ENCODE data around the gene PLD5.

The PLD5 gene

GRCh38 chr1:242534753-242535152 lies 10.3 kb upstream of the PLD5 start:
- Histone ChIP-seq H3K27ac (ENCODE audit: low read depth, low read length) (no peak overlapping the region), H3K4me2 (ENCODE audit: low read length) (no peak overlapping the region), H3K79me1 (ENCODE audit: low read length) (peaks cover 2% of the 10 kb centered on the region), H2BK12ac (ENCODE audit: low read length) (no peak overlapping the region), H4K12ac (ENCODE audit: low read depth, low read length) (no peak overlapping the region), H3K4me1 (ENCODE audit: control insufficient read depth in 1 of 2, insufficient read depth in 2 of 2, low read length in 2 of 2) (peaks cover 0 to 3% of the 10 kb centered on the region in 2 experiments), H2AFZ (ENCODE audit: insufficient read depth, low read length, poor library complexity) (no peak overlapping the region), H3K4ac (ENCODE audit: low read depth, low read length) (no peak overlapping the region), H3K9me3 (ENCODE audit: insufficient read depth, low read depth, low read length) (no peaks in the 10 kb centered on the region), H3K79me2 (ENCODE audit: control insufficient read depth, insufficient read depth, low read length, poor library complexity) (no peaks in the 10 kb centered on the region), H3K27me3 (ENCODE audit: insufficient read depth, low read length) (no peaks in the 10 kb centered on the region), H4K91ac (ENCODE audit: low read depth, low read length) (no peak overlapping the region), H3K36me3 (ENCODE audit: control insufficient read depth in 1 of 2, insufficient read depth in 2 of 2, low read length in 2 of 2) (no peaks in the 10 kb centered on the region), H2BK120ac (ENCODE audit: insufficient read depth, low read length, poor library complexity) (no peak overlapping the region), H2BK5ac (ENCODE audit: low read depth, low read length, poor library complexity) (no peak overlapping the region), H3K23ac (ENCODE audit: low read length) (no peak overlapping the region), H3K18ac (ENCODE audit: low read length) (no peak overlapping the region), H3K14ac (ENCODE audit: low read length) (no peak overlapping the region), H3K9ac (ENCODE audit: low read length) (no peak overlapping the region), H3K4me3 (ENCODE audit: low read depth, low read length) (no peak overlapping the region), H4K8ac (ENCODE audit: low read depth, low read length) (no peak overlapping the region), H2AK5ac (ENCODE audit: low read length) (no peak overlapping the region)
- WGBS (ENCODE audit: extremely low coverage, insufficient coverage, insufficient read length) = no CpG with 5 or more reads among the region's 1 CpG
- DNase-seq = peak; percentile 29 to 83

DNA sequence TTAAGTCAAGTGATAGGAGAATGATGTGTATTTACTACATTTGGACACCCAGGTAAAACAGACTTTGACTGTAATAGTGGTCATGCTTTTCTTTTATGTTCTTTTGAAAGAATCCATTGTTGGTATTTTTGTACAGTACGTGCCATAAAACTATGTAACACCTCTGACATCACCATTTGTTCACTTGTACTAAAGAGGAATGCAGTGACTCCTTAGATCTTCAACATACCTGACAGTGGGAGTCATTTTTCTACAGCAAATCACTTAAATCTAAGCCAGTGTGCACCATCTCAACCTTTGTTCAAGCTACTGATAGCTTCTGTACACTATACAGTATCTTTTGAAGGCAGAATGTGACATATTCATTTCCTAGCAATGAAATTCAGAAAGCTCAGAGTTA lies 6.3 kb upstream of the PLD5 start:
- H3K14ac ChIP-seq (ENCODE audit: low read length) = no peak overlapping the region
- no peak overlapping the region for H3K4me2 ChIP-seq (ENCODE audit: low read length)
- peaks cover 0 to 2% of the 10 kb centered on the region in 2 experiments for H3K36me3 ChIP-seq (ENCODE audit: control insufficient read depth in 1 of 2, insufficient read depth in 2 of 2, low read length in 2 of 2)
- no peaks in the 10 kb centered on the region for H3K27me3 ChIP-seq (ENCODE audit: insufficient read depth, low read length)
- H2BK12ac ChIP-seq (ENCODE audit: low read length) = no peak overlapping the region
- H3K9me3 ChIP-seq (ENCODE audit: insufficient read depth, low read depth, low read length) = peaks cover 2% of the 10 kb centered on the region
- H3K27ac ChIP-seq (ENCODE audit: low read depth, low read length) = peak overlapping the region; percentile 36
- no peak overlapping the region for H3K4ac ChIP-seq (ENCODE audit: low read depth, low read length)
- peaks cover 3% of the 10 kb centered on the region for H3K79me1 ChIP-seq (ENCODE audit: low read length)
- peak; percentile 33 to 89 for DNase-seq
- no CpG with 5 or more reads among the region's 1 CpG for WGBS (ENCODE audit: extremely low coverage, insufficient coverage, insufficient read length)
- no peak overlapping the region for H3K23ac ChIP-seq (ENCODE audit: low read length)
- H3K4me3 ChIP-seq (ENCODE audit: low read depth, low read length) = no peak overlapping the region
- H3K9ac ChIP-seq (ENCODE audit: low read length) = no peak overlapping the region
- H4K12ac ChIP-seq (ENCODE audit: low read depth, low read length) = no peak overlapping the region
- no peak overlapping the region for H2AFZ ChIP-seq (ENCODE audit: insufficient read depth, low read length, poor library complexity)
- H3K4me1 ChIP-seq (ENCODE audit: control insufficient read depth in 1 of 2, insufficient read depth in 2 of 2, low read length in 2 of 2) = peaks cover 3% of the 10 kb centered on the region in 2 experiments
- no peak overlapping the region for H3K18ac ChIP-seq (ENCODE audit: low read length)
- no peak overlapping the region for H4K8ac ChIP-seq (ENCODE audit: low read depth, low read length)
- no peaks in the 10 kb centered on the region for H3K79me2 ChIP-seq (ENCODE audit: control insufficient read depth, insufficient read depth, low read length, poor library complexity)
- H2AK5ac ChIP-seq (ENCODE audit: low read length) = no peak overlapping the region
- no peak overlapping the region for H2BK5ac ChIP-seq (ENCODE audit: low read depth, low read length, poor library complexity)
- H4K91ac ChIP-seq (ENCODE audit: low read depth, low read length) = no peak overlapping the region
- H2BK120ac ChIP-seq (ENCODE audit: insufficient read depth, low read length, poor library complexity) = no peak overlapping the region

DNA sequence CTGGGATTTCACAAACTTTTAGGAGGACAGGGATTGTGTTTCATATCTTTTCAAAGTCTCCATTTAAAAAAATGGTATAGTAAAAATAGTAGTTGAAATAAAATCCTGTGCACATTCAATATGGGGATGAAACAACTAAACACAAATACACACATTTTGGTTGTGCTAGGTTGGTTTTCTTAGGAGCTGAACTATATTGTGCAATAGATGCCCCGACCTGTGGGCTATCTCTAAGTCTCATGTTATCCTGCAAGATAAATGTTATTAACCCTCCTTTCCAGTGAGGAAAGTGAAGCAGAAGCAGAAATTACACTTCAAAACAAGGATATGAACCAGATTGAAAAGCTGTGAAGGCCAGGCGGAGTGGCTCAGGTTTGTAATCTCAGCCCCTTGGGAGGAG lies 1.3 kb upstream of the PLD5 start:
- Histone ChIP-seq H3K18ac (ENCODE audit: low read length) (no peak overlapping the region), H2AFZ (ENCODE audit: insufficient read depth, low read length, poor library complexity) (no peak overlapping the region), H3K4me1 (ENCODE audit: control insufficient read depth in 1 of 2, insufficient read depth in 2 of 2, low read length in 2 of 2) (peaks cover 10 to 11% of the 10 kb centered on the region in 2 experiments), H3K14ac (ENCODE audit: low read length) (no peak overlapping the region), H2BK5ac (ENCODE audit: low read depth, low read length, poor library complexity) (peak overlapping the region; percentile 37), H3K4ac (ENCODE audit: low read depth, low read length) (no peak overlapping the region), H3K36me3 (ENCODE audit: control insufficient read depth in 1 of 2, insufficient read depth in 2 of 2, low read length in 2 of 2) (peaks cover 0 to 2% of the 10 kb centered on the region in 2 experiments), H3K27ac (ENCODE audit: low read depth, low read length) (no peak overlapping the region), H3K27me3 (ENCODE audit: insufficient read depth, low read length) (peaks cover 5% of the 10 kb centered on the region), H3K23ac (ENCODE audit: low read length) (no peak overlapping the region), H3K79me1 (ENCODE audit: low read length) (peaks cover 12% of the 10 kb centered on the region), H4K8ac (ENCODE audit: low read depth, low read length) (no peak overlapping the region), H2BK120ac (ENCODE audit: insufficient read depth, low read length, poor library complexity) (no peak overlapping the region), H3K9me3 (ENCODE audit: insufficient read depth, low read depth, low read length) (peaks cover 2% of the 10 kb centered on the region), H4K12ac (ENCODE audit: low read depth, low read length) (no peak overlapping the region), H3K9ac (ENCODE audit: low read length) (no peak overlapping the region), H3K4me3 (ENCODE audit: low read depth, low read length) (no peak overlapping the region), H3K79me2 (ENCODE audit: control insufficient read depth, insufficient read depth, low read length, poor library complexity) (peaks cover 12% of the 10 kb centered on the region), H2AK5ac (ENCODE audit: low read length) (no peak overlapping the region), H2BK12ac (ENCODE audit: low read length) (no peak overlapping the region), H4K91ac (ENCODE audit: low read depth, low read length) (no peak overlapping the region), H3K4me2 (ENCODE audit: low read length) (no peak overlapping the region)
- WGBS (ENCODE audit: extremely low coverage, insufficient coverage, insufficient read length) = no CpG with 5 or more reads among the region's 2 CpGs
- no peak for DNase-seq

DNA sequence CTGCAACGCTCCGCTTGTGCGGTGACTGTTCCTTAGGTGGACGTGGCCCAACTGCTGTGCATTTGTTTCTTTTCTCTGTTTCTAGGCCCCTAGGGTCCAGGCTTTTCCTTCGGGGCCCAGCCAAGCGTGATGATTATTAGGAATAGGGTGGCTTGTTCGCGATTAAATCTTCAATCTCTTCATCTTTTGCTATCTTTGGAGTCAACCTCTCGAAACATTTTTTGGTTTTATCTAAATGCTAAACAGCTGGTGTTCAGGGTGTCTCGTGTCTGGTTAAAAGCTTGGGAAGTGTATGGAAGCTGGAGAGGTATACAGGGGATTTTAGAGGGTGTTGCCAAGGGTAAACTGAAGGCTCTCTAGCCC lies 844 bp upstream of the PLD5 start:
- peak overlapping the region; percentile 47 for H3K14ac ChIP-seq (ENCODE audit: low read length)
- H4K91ac ChIP-seq (ENCODE audit: low read depth, low read length) = peak overlapping the region; percentile 72
- peaks cover 12% of the 10 kb centered on the region for H3K79me1 ChIP-seq (ENCODE audit: low read length)
- peak overlapping the region; percentile 82 for H3K4me2 ChIP-seq (ENCODE audit: low read length)
- peaks cover 5% of the 10 kb centered on the region for H3K27me3 ChIP-seq (ENCODE audit: insufficient read depth, low read length)
- no peak overlapping the region for H3K27ac ChIP-seq (ENCODE audit: low read depth, low read length)
- no peak overlapping the region for H2AK5ac ChIP-seq (ENCODE audit: low read length)
- H4K8ac ChIP-seq (ENCODE audit: low read depth, low read length) = peak overlapping the region; percentile 68
- H3K36me3 ChIP-seq (ENCODE audit: control insufficient read depth in 1 of 2, insufficient read depth in 2 of 2, low read length in 2 of 2) = peaks cover 0 to 2% of the 10 kb centered on the region in 2 experiments
- H3K79me2 ChIP-seq (ENCODE audit: control insufficient read depth, insufficient read depth, low read length, poor library complexity) = peaks cover 12% of the 10 kb centered on the region
- no peak overlapping the region for H3K4ac ChIP-seq (ENCODE audit: low read depth, low read length)
- H3K4me1 ChIP-seq (ENCODE audit: control insufficient read depth in 1 of 2, insufficient read depth in 2 of 2, low read length in 2 of 2) = peaks cover 10 to 11% of the 10 kb centered on the region in 2 experiments
- no peak overlapping the region for H2AFZ ChIP-seq (ENCODE audit: insufficient read depth, low read length, poor library complexity)
- H3K9me3 ChIP-seq (ENCODE audit: insufficient read depth, low read depth, low read length) = peaks cover 2% of the 10 kb centered on the region
- peak overlapping the region; percentile 30 for H2BK120ac ChIP-seq (ENCODE audit: insufficient read depth, low read length, poor library complexity)
- WGBS (ENCODE audit: extremely low coverage, insufficient coverage, insufficient read length) = no CpG with 5 or more reads among the region's 10 CpGs
- DNase-seq = peak; percentile 56 to 71
- peak overlapping the region; percentile 25 for H3K18ac ChIP-seq (ENCODE audit: low read length)
- peak overlapping the region; percentile 85 for H3K4me3 ChIP-seq (ENCODE audit: low read depth, low read length)
- no peak overlapping the region for H2BK12ac ChIP-seq (ENCODE audit: low read length)
- peak overlapping the region; percentile 78 for H3K9ac ChIP-seq (ENCODE audit: low read length)
- H4K12ac ChIP-seq (ENCODE audit: low read depth, low read length) = no peak overlapping the region
- H2BK5ac ChIP-seq (ENCODE audit: low read depth, low read length, poor library complexity) = peak overlapping the region; percentile 52
- H3K23ac ChIP-seq (ENCODE audit: low read length) = no peak overlapping the region
